CD14-positive monocyte (primary cell): Measurements from ENCODE around the gene CXCR4. TPM values are rescaled to one million over a fixed set of nuclear protein-coding genes. Genes with fewer than 3 reads are reported as not detected.

Source experiments
- DNase-seq, 3 donors: peaks; one replicate each; pipeline ENCODE4 v3.0.0-alpha.2; 2011 to 2022
- H2AFZ ChIP-seq: 2 replicates; pipeline ENCODE4 v1.6.0; 2012; ENCODE audit warnings: mild to moderate bottlenecking, low read depth, low read length, inconsistent platforms; ENCODE audit not compliant: insufficient read depth, poor library complexity, severe bottlenecking
- H3K27ac ChIP-seq, 2 donors: 1 replicate in 1 of 2; 2 replicates in 1 of 2; pipeline ENCODE4 v1.5.1; 2012 to 2013; ENCODE audit warnings: low read length in 2 of 2, control low read depth in 1 of 2, inconsistent platforms in 1 of 2, low read depth in 1 of 2, mild to moderate bottlenecking in 1 of 2
- H3K27me3 ChIP-seq, 2 donors: one replicate each; pipeline versions ENCODE4 v1.6.0 to v1.6.1; 2011 to 2013; ENCODE audit warnings: low read length in 2 of 2; ENCODE audit not compliant: control insufficient read depth in 2 of 2, insufficient read depth in 2 of 2
- H3K36me3 ChIP-seq, 2 donors: replicated peaks in 1 of 2; 1 replicate in 1 of 2; 2 replicates in 1 of 2; pipeline versions ENCODE4 v1.5.1 to v1.6.1; 2012 to 2013; ENCODE audit warnings: low read length in 2 of 2, control low read depth in 1 of 2, inconsistent platforms in 1 of 2, mild to moderate bottlenecking in 1 of 2; ENCODE audit not compliant: insufficient read depth in 2 of 2, control insufficient read depth in 1 of 2
- H3K4me1 ChIP-seq, 2 donors: 1 replicate in 1 of 2; 2 replicates in 1 of 2; pipeline versions ENCODE4 v1.5.1 to v1.6.1; 2012 to 2013; ENCODE audit warnings: low read length in 2 of 2, control low read depth in 1 of 2, inconsistent platforms in 1 of 2, mild to moderate bottlenecking in 1 of 2, moderate library complexity in 1 of 2; ENCODE audit not compliant: insufficient read depth in 2 of 2, control insufficient read depth in 1 of 2
- H3K4me2 ChIP-seq: replicated peaks from 2 replicates; pipeline ENCODE3; 2012; ENCODE audit warnings: low read length, moderate library complexity, mild to moderate bottlenecking; ENCODE audit not compliant: poor library complexity, severe bottlenecking; ENCODE audit errors: extremely low read depth
- H3K4me3 ChIP-seq, 3 experiments: fragments of 200-600 bp in 1 of 3; sonication (generic) in 1 of 3; replicated peaks in 1 of 3; 1 replicate in 2 of 3; 2 replicates in 1 of 3; pipeline ENCODE4 v1.5.1; 2011 to 2013; ENCODE audit warnings: low read length in 3 of 3, mild to moderate bottlenecking in 3 of 3, control low read depth in 2 of 3, low read depth in 2 of 3, inconsistent platforms in 1 of 3, moderate library complexity in 1 of 3
- H3K79me2 ChIP-seq: 2 replicates; pipeline ENCODE4 v1.6.0; 2012; ENCODE audit warnings: mild to moderate bottlenecking, control low read depth, inconsistent platforms, low read length, moderate library complexity; ENCODE audit not compliant: insufficient read depth
- H3K9ac ChIP-seq: 2 replicates; pipeline ENCODE4 v1.6.0; 2017; ENCODE audit warnings: low read length, mild to moderate bottlenecking; ENCODE audit not compliant: insufficient read depth, poor library complexity, severe bottlenecking
- H3K9me3 ChIP-seq, 2 donors: replicated peaks in 1 of 2; 1 replicate in 1 of 2; 2 replicates in 1 of 2; pipeline versions ENCODE4 v1.5.1 to v1.6.1; 2012 to 2013; ENCODE audit warnings: low read length in 2 of 2, control low read depth in 1 of 2; ENCODE audit not compliant: control insufficient read depth in 1 of 2, insufficient read depth in 1 of 2
- H4K20me1 ChIP-seq: 2 replicates; pipeline ENCODE4 v1.6.0; 2012; ENCODE audit warnings: mild to moderate bottlenecking, low read length, control low read depth, moderate library complexity; ENCODE audit not compliant: insufficient read depth
- H3K27ac Mint-ChIP-seq, 7 donors: one replicate each; pipeline ENCODE4 v1.8.0; 2020; ENCODE audit warnings: mild to moderate bottlenecking in 7 of 7, mixed read lengths in 7 of 7, moderate library complexity in 6 of 7, inconsistent platforms in 2 of 7
- H3K27me3 Mint-ChIP-seq, 3 donors: one replicate each; pipeline ENCODE4 v1.8.0; 2021 to 2022; ENCODE audit warnings: low read depth in 3 of 3, mild to moderate bottlenecking in 3 of 3, mixed read lengths in 3 of 3, moderate library complexity in 3 of 3, inconsistent platforms in 1 of 3
- H3K36me3 Mint-ChIP-seq, 2 donors: one replicate each; pipeline ENCODE4 v1.8.0; 2020; ENCODE audit warnings: mixed read lengths in 2 of 2, inconsistent platforms in 1 of 2, mild to moderate bottlenecking in 1 of 2
- H3K4me1 Mint-ChIP-seq: one replicate; pipeline ENCODE4 v1.8.0; 2020; ENCODE audit warnings: mild to moderate bottlenecking, mixed read lengths
- H3K4me3 Mint-ChIP-seq, 2 donors: one replicate each; pipeline ENCODE4 v1.8.0; 2020; ENCODE audit warnings: mild to moderate bottlenecking in 2 of 2, mixed read lengths in 2 of 2, moderate library complexity in 1 of 2
- H3K9me3 Mint-ChIP-seq, 7 donors: one replicate each; pipeline ENCODE4 v1.8.0; 2020 to 2022; ENCODE audit warnings: mixed read lengths in 7 of 7, mild to moderate bottlenecking in 6 of 7, moderate library complexity in 6 of 7, inconsistent platforms in 2 of 7
- CTCF ChIP-seq: fragments of 200-600 bp; IDR thresholded peaks from one replicate; pipeline ENCODE4 v1.8.0; 2022; ENCODE audit warnings: antibody characterized with exemption, mild to moderate bottlenecking
- WGBS: methylation state at CpG from one replicate; pipeline ENCODE4 v1.1.5; 2013; ENCODE audit warnings: missing lambda C conversion rate; ENCODE audit not compliant: insufficient coverage; 5-methylcytosine and 5-hydroxymethylcytosine counted together
- intact Hi-C, 2 donors: fragments of 100-400 bp; cut with micrococcal nuclease; formaldehyde crosslinking; loops; one replicate each; pipeline versions ENCODE4 v1.15.0 to v1.15.1; 2023
- polyA plus RNA-seq, 3 donors: library from polyadenylated mRNA; depleted of rRNA in 1 of 3; unstranded in 2 of 3; stranded (reverse) in 1 of 3; fragments of 300-500 nt in 2 of 3; fragments of >200 nt in 1 of 3; fragmentation: Illumina TruSeq in 2 of 3; gene quantifications; 1 replicate in 2 of 3; 2 replicates in 1 of 3; pipeline ENCODE4 v1.2.3, GENCODE V29; 2012 to 2021

The CXCR4 gene
- polyA plus RNA-seq, 3 donors: 140 to 1,274 (median 391) TPM

- Histone ChIP-seq H4K20me1 (peaks cover 35% of the 10 kb centered on the region), H3K4me2 (peak overlapping the region; percentile 95)
- H3K36me3 Mint-ChIP-seq: peaks cover 26 to 28% of the 10 kb centered on the region in 2 donors
Measured at GRCh38 chr2:136115183-136115761, 2.7 kb downstream of the CXCR4 start.

GRCh38 chr2:136114382-136114781, 3.6 kb downstream of the CXCR4 start:
- peaks cover 26 to 28% of the 10 kb centered on the region in 2 donors for H3K36me3 Mint-ChIP-seq
- peak; percentile 67 to 85 (median 84) for DNase-seq
- TF ChIP-seq CTCF: no peak
- H3K4me3 Mint-ChIP-seq: peak overlapping the region; percentile 92 to 98
- peak overlapping the region; percentile 93 to 97 (median 95) for H3K27ac Mint-ChIP-seq
- H3K9me3 ChIP-seq: no peaks in the 10 kb centered on the region
- H3K4me1 Mint-ChIP-seq: peaks cover 58% of the 10 kb centered on the region
- H3K27me3 ChIP-seq: no peaks in the 10 kb centered on the region
- peaks cover 70 to 72% of the 10 kb centered on the region in 2 donors for H3K4me1 ChIP-seq
- peaks cover 80% of the 10 kb centered on the region for H3K79me2 ChIP-seq
- H3K27me3 Mint-ChIP-seq: peaks cover 0 to 5% (median 0%) of the 10 kb centered on the region in 3 donors
- peaks cover 0 to 3% (median 0%) of the 10 kb centered on the region in 7 donors for H3K9me3 Mint-ChIP-seq
- peak overlapping the region; percentile 98 to 99 (median 98) for H3K4me3 ChIP-seq
- H4K20me1 ChIP-seq: peaks cover 35% of the 10 kb centered on the region
- peak overlapping the region; percentile 95 for H3K4me2 ChIP-seq
- WGBS: 5% methylated on average over 4 of the region's 6 CpGs
- peak overlapping the region; percentile 96 for H3K9ac ChIP-seq
- H3K36me3 ChIP-seq: peaks cover 20% of the 10 kb centered on the region in 2 donors
- no peak overlapping the region for H2AFZ ChIP-seq
- intact Hi-C loops: loop anchor here (5.0 to 10.0 kb wide), 7 partner anchors 60 to 370 kb away; partner anchors contain the start of genes DARS1 (in 1 of the 2) and UBXN4 (in 1 of the 2)
- peak overlapping the region; percentile 95 to 99 for H3K27ac ChIP-seq

More at GRCh38 chr2:136115183-136115761, 2.7 kb downstream of the CXCR4 start:
- DNase-seq: peak; percentile 61 to 89 (median 68)
- Mint-ChIP-seq H3K4me3 (peak overlapping the region; percentile 92 to 98), H3K4me1 (peaks cover 58% of the 10 kb centered on the region), H3K27me3 (peaks cover 0 to 5% (median 0%) of the 10 kb centered on the region in 3 donors), H3K9me3 (peaks cover 0 to 3% (median 0%) of the 10 kb centered on the region in 7 donors), H3K27ac (peak overlapping the region; percentile 93 to 97 (median 95))
- peak overlapping the region; percentile 98 to 99 (median 98) for H3K4me3 ChIP-seq
- H3K27me3 ChIP-seq: no peaks in the 10 kb centered on the region
- H2AFZ ChIP-seq: no peak overlapping the region
- peaks cover 87% of the 10 kb centered on the region for H3K79me2 ChIP-seq
- H3K9me3 ChIP-seq: no peaks in the 10 kb centered on the region
- no peak for TF ChIP-seq CTCF
- H3K36me3 ChIP-seq: peaks cover 20% of the 10 kb centered on the region in 2 donors
- H3K27ac ChIP-seq: peak overlapping the region; percentile 95 to 99
- intact Hi-C loops: loop anchor here (5.0 to 10.0 kb wide), 11 partner anchors 60 to 370 kb away; partner anchors contain the start of genes DARS1 (in 1 of the 2) and UBXN4 (in 1 of the 2)
- H3K4me1 ChIP-seq: peaks cover 73 to 75% of the 10 kb centered on the region in 2 donors
- peak overlapping the region; percentile 96 for H3K9ac ChIP-seq
- 43% methylated on average over 7 of the region's 12 CpGs for WGBS
